Naive thymus-derived CD4-positive, alpha-beta T cell (primary cell): Measurements from ENCODE around the gene MTTP. TPM values are rescaled to one million over a fixed set of nuclear protein-coding genes. Genes with fewer than 3 reads are reported as not detected.

ENCODE experiments used
- ATAC-seq: fragments of 150-1000 bp; cut with Tn5 transposase; 2 replicates; pipeline ENCODE4 v1.10.0; 2021; ENCODE audit warnings: mild to moderate bottlenecking, moderate library complexity
- CTCF ChIA-PET: fragments of 350-600 bp; sonication (Branson Sonifier 250); formaldehyde crosslinking; loops from one replicate; lab custom pipeline; 2021; ENCODE audit warnings: antibody characterized with exemption; lab: Charles Lee
- POLR2A ChIA-PET: fragments of 350-600 bp; sonication (Branson Sonifier 250); formaldehyde crosslinking; loops from one replicate; lab custom pipeline; 2021; ENCODE audit warnings: antibody characterized with exemption, inconsistent platforms; lab: Charles Lee
- DNase-seq, 9 donors: peaks; one replicate each; pipeline versions ENCODE4 v3.0.0 to v3.0.0-alpha.2; 2020 to 2022; ENCODE audit warnings: mixed read lengths in 1 of 9
- H3K27ac ChIP-seq: one replicate; pipeline ENCODE4 v1.7.0; 2013; ENCODE audit warnings: mild to moderate bottlenecking, low read depth, low read length, moderate library complexity
- H3K27me3 ChIP-seq, 2 donors: one replicate each; pipeline ENCODE4 v1.7.0; 2013; ENCODE audit warnings: low read length in 2 of 2, mild to moderate bottlenecking in 2 of 2, moderate library complexity in 2 of 2; ENCODE audit not compliant: control insufficient read depth in 2 of 2, insufficient read depth in 2 of 2
- H3K36me3 ChIP-seq, 3 experiments: 1 replicate in 2 of 3; 2 replicates in 1 of 3; pipeline ENCODE4 v1.7.0; 2013; ENCODE audit warnings: low read length in 3 of 3, mild to moderate bottlenecking in 3 of 3, moderate library complexity in 1 of 3; ENCODE audit not compliant: insufficient read depth in 3 of 3, control insufficient read depth in 2 of 3
- H3K4me1 ChIP-seq, 2 donors: one replicate each; pipeline ENCODE4 v1.7.0; 2013; ENCODE audit warnings: low read length in 2 of 2, mild to moderate bottlenecking in 2 of 2, moderate library complexity in 1 of 2; ENCODE audit not compliant: control insufficient read depth in 2 of 2, insufficient read depth in 2 of 2
- H3K4me3 ChIP-seq: 2 replicates; pipeline ENCODE4 v1.7.0; 2013; ENCODE audit warnings: mild to moderate bottlenecking, low read length
- H3K9me3 ChIP-seq, 3 experiments: 1 replicate in 2 of 3; 2 replicates in 1 of 3; pipeline ENCODE4 v1.7.0; 2013; ENCODE audit warnings: low read length in 3 of 3; ENCODE audit not compliant: control insufficient read depth in 2 of 3
- H3K27ac Mint-ChIP-seq, 9 donors: one replicate each; pipeline ENCODE4 v1.8.0; 2020 to 2022; ENCODE audit warnings: mixed read lengths in 9 of 9, mild to moderate bottlenecking in 8 of 9, moderate library complexity in 5 of 9, inconsistent platforms in 2 of 9
- H3K27me3 Mint-ChIP-seq, 5 donors: one replicate each; pipeline ENCODE4 v1.8.0; 2021 to 2022; ENCODE audit warnings: mixed read lengths in 5 of 5, mild to moderate bottlenecking in 1 of 5
- H3K36me3 Mint-ChIP-seq, 5 donors: one replicate each; pipeline ENCODE4 v1.8.0; 2020 to 2022; ENCODE audit warnings: mixed read lengths in 5 of 5, mild to moderate bottlenecking in 3 of 5, inconsistent platforms in 1 of 5
- H3K4me1 Mint-ChIP-seq, 7 donors: one replicate each; pipeline ENCODE4 v1.8.0; 2020 to 2022; ENCODE audit warnings: mixed read lengths in 7 of 7, mild to moderate bottlenecking in 3 of 7, inconsistent platforms in 1 of 7
- H3K4me3 Mint-ChIP-seq, 10 donors: one replicate each; pipeline ENCODE4 v1.8.0; 2020 to 2022; ENCODE audit warnings: mild to moderate bottlenecking in 10 of 10, mixed read lengths in 10 of 10, moderate library complexity in 6 of 10, inconsistent platforms in 2 of 10
- H3K9me3 Mint-ChIP-seq, 11 donors: one replicate each; pipeline ENCODE4 v1.8.0; 2020 to 2022; ENCODE audit warnings: mixed read lengths in 11 of 11, mild to moderate bottlenecking in 4 of 11, inconsistent platforms in 1 of 11, moderate library complexity in 1 of 11
- intact Hi-C, 2 donors: fragments of 100-400 bp; cut with micrococcal nuclease; formaldehyde crosslinking; loops; one replicate each; pipeline ENCODE4 v1.15.1; 2023
- polyA plus RNA-seq, 2 donors: library from polyadenylated mRNA; unstranded; fragments of 300-500 nt; fragmentation: Illumina TruSeq; gene quantifications; one replicate each; pipeline ENCODE4 v1.2.3, GENCODE V29; 2021
- total RNA-seq, 6 experiments: library from RNA in 5 of 6; stranded (reverse) in 5 of 6; gene quantifications; 1 replicate in 5 of 6; 2 replicates in 1 of 6; pipeline ENCODE4 v1.2.3 and lab custom pipeline; 2021 to 2026

MTTP gene
- total and polyA plus RNA-seq, 7 experiments from 2014 or later, result 0.51 to 0.76 TPM; not detected in 5

GRCh38 chr4:99622341-99622740, 47.7 kb downstream of the MTTP start:
- no peaks in the 10 kb centered on the region for H3K36me3 Mint-ChIP-seq

GRCh38 chr4:99624141-99624719, 49.6 kb downstream of the MTTP start:
- Histone ChIP-seq H3K4me3 (no peak overlapping the region), H3K4me1 (no peaks in the 10 kb centered on the region), H3K27me3 (no peaks in the 10 kb centered on the region), H3K9me3 (no peaks in the 10 kb centered on the region), H3K36me3 (no peaks in the 10 kb centered on the region), H3K27ac (no peak overlapping the region)
- H3K4me1 Mint-ChIP-seq, result peaks cover 0 to 10% (median 0%) of the 10 kb centered on the region in 7 donors
- no peaks in the 10 kb centered on the region for H3K9me3 Mint-ChIP-seq
- POLR2A ChIA-PET, result no interaction called here
- no peaks in the 10 kb centered on the region for H3K36me3 Mint-ChIP-seq
- CTCF ChIA-PET, result interaction anchor here (1.0 kb wide), 1 partner anchor 9 kb away, joined by 3 read pairs; no protein-coding TSS in a partner anchor
- H3K4me3 Mint-ChIP-seq, result no peak overlapping the region
- no peak for DNase-seq
- H3K27me3 Mint-ChIP-seq, result peaks cover 0 to 12% (median 0%) of the 10 kb centered on the region in 5 donors
- H3K27ac Mint-ChIP-seq, result no peak overlapping the region
- intact Hi-C loops, result no loop called here
- no peak for ATAC-seq

More at GRCh38 chr4:99622341-99622740, 47.7 kb downstream of the MTTP start:
- Mint-ChIP-seq H3K9me3 (no peaks in the 10 kb centered on the region), H3K27me3 (peaks cover 0 to 20% (median 0%) of the 10 kb centered on the region in 5 donors), H3K4me1 (peaks cover 0 to 10% (median 0%) of the 10 kb centered on the region in 7 donors), H3K4me3 (no peak overlapping the region), H3K27ac (no peak overlapping the region)
- intact Hi-C loops, result no loop called here
- POLR2A ChIA-PET, result interaction anchor here (0.6 kb wide), 1 partner anchor 216 kb away, joined by 3 read pairs; no protein-coding TSS in a partner anchor
- no peaks in the 10 kb centered on the region for H3K4me1 ChIP-seq
- H3K27me3 ChIP-seq, result no peaks in the 10 kb centered on the region
- H3K36me3 ChIP-seq, result no peaks in the 10 kb centered on the region
- ATAC-seq (no peak), DNase-seq (no peak)
- no peaks in the 10 kb centered on the region for H3K9me3 ChIP-seq
- CTCF ChIA-PET, result interaction anchor here (0.6 kb wide), 1 partner anchor 455 kb away, joined by 3 read pairs; no protein-coding TSS in a partner anchor
- no peak overlapping the region for H3K27ac ChIP-seq
- H3K4me3 ChIP-seq, result no peak overlapping the region

GRCh38 chr4:99625369-99625768, 50.7 kb downstream of the MTTP start:
- H3K4me3 ChIP-seq, result no peak overlapping the region
- Mint-ChIP-seq H3K27me3 (peaks cover 0 to 8% (median 0%) of the 10 kb centered on the region in 5 donors), H3K4me3 (no peak overlapping the region), H3K36me3 (no peaks in the 10 kb centered on the region), H3K9me3 (no peaks in the 10 kb centered on the region), H3K27ac (no peak overlapping the region), H3K4me1 (peaks cover 0 to 19% (median 0%) of the 10 kb centered on the region in 7 donors)
- POLR2A ChIA-PET, result no interaction called here
- CTCF ChIA-PET, result no interaction called here
- H3K36me3 ChIP-seq, result no peaks in the 10 kb centered on the region
- H3K27ac ChIP-seq, result no peak overlapping the region
- DNase-seq (no peak), ATAC-seq (no peak)
- intact Hi-C loops, result no loop called here
- H3K27me3 ChIP-seq, result no peaks in the 10 kb centered on the region
- H3K4me1 ChIP-seq, result no peaks in the 10 kb centered on the region
- no peaks in the 10 kb centered on the region for H3K9me3 ChIP-seq

- POLR2A ChIA-PET, result no interaction called here
- no peak overlapping the region for H3K4me3 Mint-ChIP-seq
- Histone ChIP-seq H3K36me3 (no peaks in the 10 kb centered on the region), H3K4me3 (no peak overlapping the region), H3K27me3 (no peaks in the 10 kb centered on the region), H3K9me3 (no peaks in the 10 kb centered on the region), H3K4me1 (no peaks in the 10 kb centered on the region), H3K27ac (no peak overlapping the region)
- ATAC-seq (no peak), DNase-seq (no peak)
- no peaks in the 10 kb centered on the region for H3K36me3 Mint-ChIP-seq
- CTCF ChIA-PET, result no interaction called here
- no peak overlapping the region for H3K27ac Mint-ChIP-seq
- H3K4me1 Mint-ChIP-seq, result peaks cover 0 to 22% (median 0%) of the 10 kb centered on the region in 7 donors
- peaks cover 0 to 14% (median 0%) of the 10 kb centered on the region in 5 donors for H3K27me3 Mint-ChIP-seq
- intact Hi-C loops, result no loop called here
- no peaks in the 10 kb centered on the region for H3K9me3 Mint-ChIP-seq
Measured at GRCh38 chr4:99628040-99628439, 53.4 kb downstream of the MTTP start.

- ATAC-seq (no peak), DNase-seq (no peak)
- Mint-ChIP-seq H3K9me3 (peaks cover 0 to 2% (median 0%) of the 10 kb centered on the region in 11 donors), H3K4me3 (peak overlapping the region in 1 of 10 donors; percentile 21), H3K4me1 (peaks cover 0 to 15% (median 0%) of the 10 kb centered on the region in 7 donors), H3K36me3 (peaks cover 0 to under 1% (median 0%) of the 10 kb centered on the region in 5 donors), H3K27me3 (peaks cover 0 to 16% (median 2%) of the 10 kb centered on the region in 5 donors), H3K27ac (no peak overlapping the region)
- H3K4me1 ChIP-seq, result no peaks in the 10 kb centered on the region
- H3K4me3 ChIP-seq, result no peak overlapping the region
- H3K27me3 ChIP-seq, result no peaks in the 10 kb centered on the region
- H3K36me3 ChIP-seq, result no peaks in the 10 kb centered on the region
- intact Hi-C loops, result no loop called here
- no peaks in the 10 kb centered on the region for H3K9me3 ChIP-seq
- POLR2A ChIA-PET, result no interaction called here
- CTCF ChIA-PET, result no interaction called here
- H3K27ac ChIP-seq, result no peak overlapping the region
Measured at GRCh38 chr4:99629962-99630554, 55.4 kb downstream of the MTTP start.

GRCh38 chr4:99630857-99631360, 56.3 kb downstream of the MTTP start:
- ChIA-PET POLR2A (no interaction called here), CTCF (interaction anchor here (0.6 kb wide), 1 partner anchor 11 kb away, joined by 3 read pairs; no protein-coding TSS in a partner anchor)
- H3K4me1 ChIP-seq, result no peaks in the 10 kb centered on the region
- H3K9me3 ChIP-seq, result no peaks in the 10 kb centered on the region
- ATAC-seq (no peak), DNase-seq (no peak)
- H3K36me3 Mint-ChIP-seq, result peaks cover 0 to 4% (median 0%) of the 10 kb centered on the region in 5 donors
- H3K4me1 Mint-ChIP-seq, result peaks cover 0 to 18% (median 0%) of the 10 kb centered on the region in 7 donors
- H3K27ac ChIP-seq, result no peak overlapping the region
- H3K4me3 Mint-ChIP-seq, result no peak overlapping the region
- no peaks in the 10 kb centered on the region for H3K36me3 ChIP-seq
- H3K9me3 Mint-ChIP-seq, result peaks cover 0 to 5% (median 0%) of the 10 kb centered on the region in 11 donors
- peaks cover 0 to 16% (median 6%) of the 10 kb centered on the region in 5 donors for H3K27me3 Mint-ChIP-seq
- no peaks in the 10 kb centered on the region for H3K27me3 ChIP-seq
- no peak overlapping the region for H3K4me3 ChIP-seq
- no peak overlapping the region for H3K27ac Mint-ChIP-seq
- intact Hi-C loops, result no loop called here
